Stimulated activated CD8-positive, alpha-beta memory T cell treated with anti-CD3 and anti-CD28 coated beads, Interleukin-7, amount 100 ng/mL, for 48 hours (primary cell): ENCODE measurements around the gene FBLIM1.

Source experiments
- DNase-seq, 2 donors: peaks; one replicate each; pipeline ENCODE4 v3.0.0-alpha.2; 2020; ENCODE audit warnings: low read depth in 1 of 2; ENCODE audit errors: extremely low read depth in 1 of 2

Gene FBLIM1, protein sequence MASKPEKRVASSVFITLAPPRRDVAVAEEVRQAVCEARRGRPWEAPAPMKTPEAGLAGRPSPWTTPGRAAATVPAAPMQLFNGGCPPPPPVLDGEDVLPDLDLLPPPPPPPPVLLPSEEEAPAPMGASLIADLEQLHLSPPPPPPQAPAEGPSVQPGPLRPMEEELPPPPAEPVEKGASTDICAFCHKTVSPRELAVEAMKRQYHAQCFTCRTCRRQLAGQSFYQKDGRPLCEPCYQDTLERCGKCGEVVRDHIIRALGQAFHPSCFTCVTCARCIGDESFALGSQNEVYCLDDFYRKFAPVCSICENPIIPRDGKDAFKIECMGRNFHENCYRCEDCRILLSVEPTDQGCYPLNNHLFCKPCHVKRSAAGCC

DNA sequence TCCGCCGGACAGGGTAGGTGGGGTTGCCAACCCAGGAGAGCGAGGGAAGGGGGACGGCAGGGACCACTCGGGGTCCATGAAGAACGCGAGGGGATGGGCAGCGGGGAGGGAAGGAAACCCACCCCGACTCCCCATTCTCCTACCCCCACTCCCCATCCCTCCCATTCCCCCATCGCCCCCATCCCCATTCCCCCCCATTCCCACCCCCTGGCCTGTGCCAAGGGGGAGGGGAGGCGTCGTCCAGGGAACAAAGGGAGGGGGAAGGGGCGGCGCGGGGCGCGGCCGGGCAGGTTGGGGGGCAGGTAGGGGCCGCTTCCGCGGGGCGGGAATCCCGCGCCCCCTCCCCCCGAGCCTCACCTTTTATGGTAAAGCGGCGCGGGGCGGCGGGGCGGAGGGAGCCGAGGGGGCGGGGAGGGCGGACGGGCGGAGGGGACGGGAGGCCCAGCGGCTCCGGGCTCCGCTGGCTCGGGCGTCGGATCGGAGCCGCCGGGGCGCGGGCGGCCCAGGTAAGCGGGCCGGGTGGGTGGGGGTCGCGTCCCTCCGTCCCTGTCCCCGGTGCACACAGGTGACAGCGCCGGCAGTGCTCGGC, at the start of gene FBLIM1:
FBLIM1 (plus strand) TSS at position 453 of the 589 bp plus-strand sequence. CDS start 6,189 bp downstream, outside the sequence.
- DNase-seq = no peak

DNA sequence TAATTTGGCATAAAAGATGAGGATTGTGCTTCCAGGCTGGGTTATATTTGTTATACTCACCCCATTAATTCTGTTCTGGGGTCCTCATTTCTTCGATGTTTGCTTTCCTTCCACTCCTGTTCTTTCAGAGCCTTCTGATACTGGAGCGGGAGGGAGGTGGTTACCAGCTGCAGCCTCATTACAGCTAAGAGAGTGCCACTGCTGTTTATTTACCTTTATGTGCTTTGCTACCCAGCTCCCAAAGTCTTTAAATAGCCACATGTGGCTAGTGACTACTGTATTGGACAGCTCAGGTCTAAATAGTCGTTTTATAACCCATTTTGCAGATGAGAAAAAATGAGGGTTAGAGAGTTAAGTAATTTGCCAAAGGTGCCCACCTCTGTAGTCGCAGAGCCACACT, 49.4 kb upstream of the FBLIM1 start:
- no peak for DNase-seq

DNA sequence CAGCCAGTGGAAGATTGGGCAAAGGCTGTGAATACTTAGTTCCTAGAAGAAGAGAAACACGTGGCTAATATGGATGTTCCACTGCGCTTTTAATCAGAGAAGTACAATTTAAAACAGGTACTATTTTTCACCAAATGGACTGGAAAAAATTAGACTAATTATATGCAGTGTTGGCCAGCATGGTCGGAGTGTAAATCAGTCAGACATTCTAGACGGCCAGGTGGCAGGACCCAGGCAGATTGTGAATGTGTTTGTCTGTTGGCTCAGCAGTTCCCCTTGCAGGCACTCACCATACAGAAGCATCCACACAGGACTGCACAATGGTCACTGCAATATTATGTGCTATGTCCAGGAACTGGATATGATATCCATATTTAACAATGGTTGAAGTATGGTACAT, 46.4 kb upstream of the FBLIM1 start:
- DNase-seq = no peak

DNA sequence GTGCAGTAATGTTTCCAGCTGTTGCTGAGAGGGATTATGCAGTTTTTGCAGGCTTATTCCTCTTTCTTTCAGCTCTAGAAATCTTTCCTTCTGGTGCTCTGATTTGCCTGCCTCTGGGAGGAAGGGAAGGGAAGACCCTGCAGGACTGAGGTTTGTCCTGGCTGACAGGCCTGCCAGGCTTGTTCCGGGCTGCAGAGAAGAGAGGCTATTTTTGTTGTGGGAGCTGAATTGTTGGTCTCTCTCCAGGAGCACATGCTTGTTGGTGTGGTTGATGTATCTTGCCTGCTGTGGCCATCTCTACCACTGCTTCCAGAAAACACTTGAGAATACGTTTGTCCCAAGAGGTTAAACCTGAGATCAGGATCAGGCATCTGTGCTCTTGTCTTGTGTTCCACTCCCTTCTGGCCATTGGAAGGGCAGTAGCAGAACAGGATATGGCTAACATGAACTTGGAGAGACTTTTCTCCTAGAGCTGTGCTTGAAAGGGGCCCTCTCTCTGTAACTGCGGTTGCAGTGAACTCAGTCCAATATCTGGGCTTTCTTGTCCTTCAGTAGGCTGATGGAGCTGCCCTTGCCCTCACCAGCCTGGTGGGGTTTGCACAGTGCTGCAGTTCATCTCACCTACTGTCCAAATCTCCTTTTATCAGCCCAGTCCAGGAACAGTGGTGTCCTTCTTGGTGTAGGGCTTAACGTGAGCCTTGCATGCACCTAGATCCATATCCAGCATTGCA, 44.0 kb upstream of the FBLIM1 start:
- no peak for DNase-seq

DNA sequence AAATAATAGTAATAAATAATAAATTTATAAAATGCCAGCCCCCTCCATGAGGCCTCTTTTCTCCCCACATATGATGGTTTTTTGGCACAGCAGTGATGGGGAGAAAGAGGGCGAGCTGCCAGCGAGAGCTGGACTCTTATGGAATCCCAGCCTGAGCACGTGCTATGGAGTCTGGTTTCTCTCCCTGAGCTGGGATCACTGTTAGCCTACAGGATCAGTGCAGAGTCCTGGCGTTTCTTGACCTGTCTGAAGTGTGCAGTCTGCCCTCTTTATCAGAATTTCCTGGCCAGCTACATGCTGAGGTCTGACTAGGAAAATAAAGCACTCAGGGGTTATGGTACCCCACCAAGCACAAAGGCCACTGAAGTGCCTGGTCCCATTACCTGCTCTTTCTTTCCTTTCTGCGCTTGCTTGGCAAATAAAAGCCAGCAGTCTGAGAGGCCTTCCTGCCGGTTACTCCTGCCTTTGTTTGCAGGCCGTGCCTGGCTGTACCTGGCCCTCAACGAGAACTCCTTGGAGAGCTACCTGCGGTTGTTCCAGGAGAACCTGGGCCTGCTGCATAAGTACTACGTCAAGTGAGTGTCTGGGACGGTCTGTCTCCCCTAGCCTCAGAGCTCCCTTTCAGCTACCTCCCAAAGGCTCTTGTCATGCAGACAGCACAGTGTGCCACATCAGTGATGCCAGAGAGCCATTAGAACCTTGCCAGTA, 41.0 kb upstream of the FBLIM1 start:
- DNase-seq = no peak

DNA sequence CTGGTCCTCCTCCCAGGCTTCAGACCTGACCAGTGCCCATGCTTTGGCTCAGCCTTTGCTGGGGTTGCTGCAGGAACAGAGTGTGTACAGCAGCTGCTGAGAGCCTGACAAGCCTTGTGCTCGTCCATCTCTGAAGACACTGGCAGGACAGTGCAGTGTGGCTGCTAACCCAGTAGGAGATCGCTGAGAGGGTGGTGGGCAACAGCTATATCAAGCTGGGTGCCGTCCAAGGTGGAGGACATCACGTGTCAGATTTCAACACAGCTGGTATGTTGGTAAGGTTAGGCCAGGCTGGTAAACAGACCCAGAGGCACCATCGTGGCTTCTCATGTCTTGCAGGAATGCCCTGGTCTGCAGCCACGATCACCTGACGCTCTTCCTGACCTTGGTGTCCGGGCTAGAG, 40.4 kb upstream of the FBLIM1 start:
- no peak for DNase-seq

DNA sequence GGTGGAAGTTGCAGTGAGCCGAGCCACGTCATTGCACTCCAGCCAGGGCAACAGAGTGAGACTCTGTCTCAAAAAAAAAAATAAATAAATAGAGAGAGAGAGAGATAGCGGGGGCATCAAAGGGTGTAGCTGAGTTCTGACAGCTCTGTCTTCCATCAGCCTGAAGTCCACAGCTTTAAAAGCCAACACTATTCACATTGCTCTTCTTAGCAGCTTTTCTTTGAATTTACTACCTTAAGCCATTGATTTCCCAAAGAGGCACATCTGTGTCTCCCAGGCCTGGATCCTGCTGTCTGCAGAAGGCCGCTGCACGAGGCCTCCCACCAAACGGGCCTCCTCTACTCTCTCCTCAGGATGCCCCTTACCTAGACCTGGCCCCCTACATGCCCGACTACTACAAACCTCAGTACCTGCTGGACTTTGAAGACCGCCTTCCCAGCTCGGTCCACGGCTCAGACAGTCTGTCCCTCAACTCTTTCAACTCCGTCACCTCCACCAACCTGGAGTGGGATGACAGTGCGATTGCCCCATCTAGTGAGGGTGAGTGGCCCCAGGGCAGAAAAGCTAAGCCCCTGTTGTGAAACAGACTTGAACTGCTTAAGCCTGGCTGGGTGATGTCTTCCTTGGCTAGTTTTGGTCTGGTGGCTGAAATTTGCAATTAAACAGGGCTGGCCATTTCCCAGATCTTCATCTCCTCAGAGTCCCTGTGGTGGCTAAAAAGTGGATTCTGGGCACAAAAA, 39.0 kb upstream of the FBLIM1 start:
- DNase-seq = no peak

DNA sequence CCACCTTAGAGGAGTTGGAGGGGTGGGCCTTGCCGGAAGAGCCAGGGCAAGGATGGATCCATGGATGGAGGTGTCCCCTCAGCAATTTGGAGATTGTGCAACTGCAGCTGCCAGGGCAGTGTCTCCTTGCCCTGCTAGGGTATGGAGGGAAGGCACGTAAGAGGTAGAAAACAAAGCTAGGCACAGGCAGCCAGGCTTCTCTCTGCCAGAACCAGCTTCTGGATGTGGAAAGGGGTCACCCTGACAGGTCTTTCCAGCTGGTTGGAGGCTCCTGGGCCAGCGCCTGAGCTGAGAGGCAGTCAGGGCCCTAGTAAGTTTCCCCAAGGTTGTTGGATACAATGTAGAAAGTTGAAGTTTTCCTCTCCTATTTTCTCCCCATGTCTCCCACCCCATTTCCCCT, 37.7 kb upstream of the FBLIM1 start:
- no peak for DNase-seq

DNA sequence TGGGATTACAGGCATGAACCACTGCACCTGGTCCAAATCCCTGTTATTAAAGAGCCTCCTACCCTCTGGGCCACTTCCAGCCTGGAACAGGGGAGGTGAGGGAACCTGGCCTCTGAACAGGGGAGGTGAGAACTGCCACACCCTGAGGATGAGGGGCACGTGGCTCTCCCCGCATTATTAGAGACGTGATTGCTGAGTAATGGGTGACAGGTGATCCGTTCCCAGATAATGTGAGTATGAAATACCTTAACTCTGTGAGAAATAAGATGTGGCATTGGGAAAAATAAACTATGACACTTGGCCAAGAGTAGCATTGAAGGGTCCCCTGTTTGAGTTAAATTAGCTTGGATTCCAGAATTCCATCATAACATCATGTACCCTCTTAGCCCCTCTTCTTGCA, 36.2 kb upstream of the FBLIM1 start:
- DNase-seq = no peak

DNA sequence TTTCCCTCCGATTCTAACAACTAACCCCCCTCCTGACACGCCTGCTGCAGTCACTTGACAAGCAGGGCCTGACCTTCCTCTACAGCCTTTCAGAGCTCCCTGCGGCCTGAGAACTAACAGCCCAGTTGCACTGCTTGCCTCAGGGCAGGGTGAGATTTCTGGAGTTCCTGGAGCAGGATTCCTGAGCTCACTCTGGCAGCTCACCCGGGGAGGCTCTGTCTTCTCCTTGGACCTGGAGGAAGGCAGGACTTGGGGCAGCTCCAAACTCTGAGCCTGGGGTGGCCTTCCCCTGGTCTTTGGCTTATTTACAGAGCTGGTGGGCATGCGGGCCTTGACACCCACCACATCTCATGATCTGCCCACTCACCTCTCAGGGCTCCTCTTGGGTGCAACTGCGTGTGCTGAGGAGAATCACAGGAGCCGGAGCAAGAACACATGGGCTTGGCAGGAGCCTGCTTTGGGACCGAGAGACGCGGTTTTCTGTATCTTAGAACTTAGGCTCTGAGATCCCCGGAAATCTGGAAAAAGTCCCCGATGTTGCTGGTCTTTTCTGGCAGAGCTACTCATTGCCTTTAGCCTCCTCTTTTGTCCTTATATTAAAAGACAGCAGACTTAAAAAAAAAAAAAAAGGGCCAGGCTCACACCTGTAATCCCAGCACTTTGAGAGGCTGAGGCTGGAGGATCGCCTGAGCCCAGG, 35.6 kb upstream of the FBLIM1 start:
- DNase-seq = no peak

DNA sequence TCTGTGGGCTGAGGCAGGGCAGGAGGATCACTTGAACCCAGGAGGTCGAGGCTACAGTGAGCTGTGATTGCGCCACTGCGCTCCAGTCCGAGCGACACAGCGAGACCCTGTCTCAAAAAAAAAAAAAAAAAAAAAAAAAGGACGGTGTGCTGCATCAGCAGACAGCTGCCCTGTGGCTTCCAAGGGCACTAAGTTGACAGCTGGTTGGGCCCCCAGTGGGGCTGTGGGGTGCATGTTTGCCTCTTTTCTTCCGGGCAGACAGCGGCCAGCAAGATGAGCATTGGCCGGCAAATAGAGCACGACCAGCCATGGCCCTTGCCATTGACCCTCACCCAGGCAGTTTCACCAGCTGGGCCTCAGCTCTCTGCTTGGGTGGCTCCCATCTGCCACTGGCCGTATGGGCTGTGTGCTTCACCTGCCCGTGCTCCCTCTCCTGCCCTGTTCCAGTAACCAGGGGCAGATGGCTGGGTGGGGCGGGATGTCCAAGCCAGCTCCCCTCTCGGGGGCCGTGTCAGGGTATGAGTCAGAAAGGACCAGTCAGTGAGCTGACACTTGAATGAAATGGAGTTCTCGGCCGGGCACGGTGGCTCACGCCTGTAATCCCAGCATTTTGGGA, 34.9 kb upstream of the FBLIM1 start:
- DNase-seq = no peak

DNA sequence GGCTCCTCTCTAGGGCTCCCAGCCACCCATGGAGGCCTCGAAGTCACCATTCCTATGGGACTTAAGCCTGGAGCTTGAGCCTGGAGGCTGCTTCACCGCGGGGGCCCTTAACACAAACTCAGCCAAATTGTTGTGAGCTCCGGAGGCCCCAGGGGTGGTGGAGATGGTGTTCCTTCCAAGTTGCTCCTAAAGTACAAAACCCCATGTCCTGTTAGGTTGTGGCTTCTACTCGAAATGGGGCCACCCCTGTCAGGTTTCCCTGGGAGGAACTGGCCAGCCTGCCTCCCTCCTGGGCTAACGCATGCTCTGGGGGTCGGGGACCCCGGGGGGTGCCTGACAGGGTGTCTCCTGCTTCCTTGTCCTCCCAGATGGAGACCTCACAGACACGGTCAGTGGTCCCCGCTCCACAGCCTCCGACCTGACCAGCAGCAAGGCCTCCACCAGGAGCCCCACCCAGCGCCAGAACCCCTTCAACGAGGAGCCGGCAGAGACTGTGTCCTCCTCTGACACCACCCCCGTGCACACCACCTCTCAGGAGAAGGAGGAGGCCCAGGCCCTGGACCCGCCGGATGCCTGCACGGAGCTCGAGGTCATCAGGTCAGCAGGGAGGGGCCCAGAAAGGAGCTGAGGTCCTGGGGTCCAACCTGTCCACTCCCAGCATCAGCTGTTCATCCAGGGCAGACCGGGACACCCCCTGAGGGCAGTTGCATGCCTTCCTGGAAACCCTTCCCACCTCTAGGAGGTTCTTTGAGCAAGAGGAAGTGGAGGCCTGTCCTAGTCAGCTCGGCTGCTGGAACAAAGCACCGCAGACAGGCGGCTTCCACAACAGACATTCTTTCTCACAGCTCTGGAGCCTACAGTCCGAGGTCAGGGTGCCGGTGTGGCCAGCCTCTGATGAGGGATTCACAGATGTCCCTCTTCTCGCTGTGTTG, 33.4 kb upstream of the FBLIM1 start:
- DNase-seq = no peak

DNA sequence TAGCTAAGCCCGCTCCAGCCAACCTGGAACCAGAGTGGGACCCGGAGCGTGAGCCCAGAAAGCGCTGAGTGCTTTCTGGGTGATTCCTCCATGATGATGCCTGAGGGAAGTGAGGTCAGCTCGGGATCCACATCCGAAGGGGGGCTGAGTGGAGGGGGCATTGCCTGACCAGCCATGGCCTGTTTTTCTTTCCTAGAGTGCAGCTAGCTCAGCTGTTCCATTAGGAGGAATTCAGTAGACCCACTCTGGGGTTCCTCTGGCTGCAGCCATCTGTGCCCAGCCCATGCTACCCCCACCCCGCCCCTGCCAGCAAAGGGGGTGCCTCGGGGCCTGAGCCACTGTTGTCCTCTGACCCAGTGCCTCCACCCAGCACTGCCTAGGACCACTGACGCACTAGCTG, 32.1 kb upstream of the FBLIM1 start:
- DNase-seq = no peak

DNA sequence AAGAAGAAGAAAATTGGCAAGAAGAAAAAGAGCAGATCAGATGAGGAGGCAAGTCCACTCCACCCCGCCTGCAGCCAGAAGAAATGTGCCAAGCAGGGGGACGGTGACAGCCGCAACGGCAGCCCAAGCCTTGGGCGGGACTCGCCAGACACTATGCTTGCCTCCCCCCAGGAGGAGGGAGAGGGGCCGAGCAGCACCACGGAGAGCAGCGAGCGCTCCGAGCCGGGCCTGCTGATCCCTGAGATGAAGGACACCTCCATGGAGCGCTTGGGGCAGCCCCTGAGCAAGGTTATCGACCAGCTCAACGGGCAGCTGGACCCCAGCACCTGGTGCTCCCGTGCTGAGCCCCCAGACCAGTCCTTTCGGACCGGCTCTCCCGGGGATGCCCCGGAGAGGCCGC, 31.6 kb upstream of the FBLIM1 start:
- no peak for DNase-seq

DNA sequence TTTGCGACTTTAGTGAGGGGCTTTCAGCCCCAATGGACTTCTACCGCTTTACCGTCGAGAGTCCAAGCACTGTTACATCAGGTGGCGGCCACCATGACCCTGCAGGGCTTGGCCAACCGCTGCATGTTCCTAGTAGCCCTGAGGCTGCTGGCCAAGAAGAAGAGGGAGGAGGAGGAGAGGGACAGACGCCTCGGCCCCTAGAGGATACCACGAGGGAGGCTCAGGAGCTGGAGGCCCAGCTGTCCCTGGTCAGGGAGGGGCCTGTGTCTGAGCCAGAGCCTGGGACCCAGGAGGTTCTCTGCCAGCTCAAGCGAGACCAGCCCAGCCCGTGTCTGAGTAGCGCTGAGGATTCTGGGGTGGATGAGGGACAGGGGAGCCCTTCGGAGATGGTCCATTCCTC, 31.2 kb upstream of the FBLIM1 start:
- DNase-seq = no peak

DNA sequence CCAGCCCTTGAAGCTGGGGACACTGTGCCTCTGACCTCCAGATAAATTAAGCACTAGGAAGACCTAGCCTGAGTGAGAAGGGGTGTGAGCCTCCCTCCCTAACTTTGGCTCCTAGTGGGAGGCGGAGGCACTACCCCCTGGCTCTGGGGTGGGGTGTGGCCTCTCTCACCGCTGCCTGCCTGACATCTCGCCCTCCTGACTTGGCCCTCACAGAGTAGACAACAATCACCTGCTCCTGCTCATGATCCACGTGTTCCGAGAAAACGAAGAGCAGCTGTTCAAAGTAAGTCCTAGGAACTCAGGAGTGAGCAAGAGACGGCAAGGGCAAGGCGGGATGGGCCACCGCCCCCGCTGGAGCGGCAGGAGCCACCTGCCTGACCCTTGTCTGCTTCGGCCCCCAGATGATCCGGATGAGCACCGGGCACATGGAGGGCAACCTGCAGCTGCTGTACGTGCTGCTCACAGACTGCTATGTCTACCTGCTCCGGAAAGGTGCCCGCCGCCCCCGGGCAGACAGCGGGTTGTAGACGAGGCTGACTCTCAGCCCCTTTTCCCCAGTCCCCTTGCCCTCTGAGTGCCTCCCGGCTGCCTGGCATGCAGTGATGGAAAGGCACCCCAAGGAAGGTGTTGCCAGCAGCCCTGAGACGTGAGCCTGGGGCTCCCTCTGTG, 30.6 kb upstream of the FBLIM1 start:
- DNase-seq = no peak

DNA sequence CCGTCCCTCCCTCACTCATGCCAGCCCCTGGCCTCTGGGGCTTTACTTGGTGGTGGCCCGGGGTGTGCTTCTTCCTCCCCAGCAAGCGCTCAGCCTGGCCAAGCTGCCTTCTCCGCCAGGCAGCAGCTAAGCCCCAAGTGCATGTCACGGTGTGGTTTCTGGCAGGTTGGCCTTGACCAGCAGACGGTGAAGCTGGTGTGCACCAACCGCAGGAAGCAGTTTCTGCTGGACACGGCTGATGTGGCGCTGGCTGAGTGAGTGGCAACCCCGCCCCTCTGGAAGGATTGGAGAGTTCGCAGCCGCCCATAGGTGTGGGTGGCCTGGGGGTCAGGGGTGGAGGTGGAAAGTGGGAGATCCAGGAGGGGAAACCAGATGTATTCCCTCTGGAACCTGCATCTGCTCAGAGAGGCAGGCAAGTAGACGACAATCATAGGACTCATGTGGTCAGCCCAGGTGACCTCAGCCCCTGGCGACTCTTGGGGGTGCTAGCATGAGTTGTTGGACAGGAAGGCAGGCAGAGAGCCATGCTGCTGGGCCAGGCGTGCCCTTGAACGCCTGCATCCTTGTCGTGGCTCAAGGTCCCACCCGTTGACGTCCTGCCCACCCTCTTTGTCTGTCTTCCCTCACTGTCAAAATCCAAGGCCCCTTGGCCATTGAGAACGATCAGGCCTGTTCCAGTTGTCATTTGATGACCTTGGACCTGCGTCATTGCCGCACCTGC, 29.5 kb upstream of the FBLIM1 start:
- DNase-seq = no peak
